Ramos (cell line): Measurements from ENCODE around the gene PHF13.

Experiments used
- in situ Hi-C: fragments of 300-500 bp; cut with MboI; formaldehyde crosslinking; loops from one replicate; pipeline ENCODE4 v1.14.3; 2022; ENCODE audit warnings: low sequenced_read_pairs; ENCODE audit not compliant: unreplicated experiment

The PHF13 gene

GRCh38 chr1:6625584-6626149 lies 12.1 kb downstream of the PHF13 start:
- in situ Hi-C loops, result loop anchor here (25.0 kb wide), 1 partner anchor 138 kb away; the partner anchor contains the start of gene PLEKHG5

GRCh38 chr1:6627031-6627430 lies 13.5 kb downstream of the PHF13 start:
- in situ Hi-C loops, result loop anchor here (25.0 kb wide), 1 partner anchor 140 kb away; the partner anchor contains the start of gene PLEKHG5

- in situ Hi-C loops, result loop anchor here (25.0 kb wide), 1 partner anchor 141 kb away; the partner anchor contains the start of gene PLEKHG5
These were observed 14.5 kb downstream of the PHF13 start for GRCh38 chr1:6627841-6628545.

- in situ Hi-C loops, result loop anchor here (25.0 kb wide), 1 partner anchor 142 kb away; the partner anchor contains the start of gene PLEKHG5
These were observed 15.5 kb downstream of the PHF13 start for GRCh38 chr1:6628971-6629479.

GRCh38 chr1:6630027-6630426 lies 16.5 kb downstream of the PHF13 start:
- in situ Hi-C loops, result loop anchor here (25.0 kb wide), 1 partner anchor 143 kb away; the partner anchor contains the start of gene PLEKHG5

- in situ Hi-C loops, result loop anchor here (25.0 kb wide), 1 partner anchor 144 kb away; the partner anchor contains the start of gene PLEKHG5
These were observed 17.5 kb downstream of the PHF13 start for GRCh38 chr1:6631058-6631457.

GRCh38 chr1:6632588-6633514 lies 19.3 kb downstream of the PHF13 start:
- in situ Hi-C loops, result loop anchor here (25.0 kb wide), 1 partner anchor 146 kb away; the partner anchor contains the start of gene PLEKHG5

- in situ Hi-C loops, result loop anchor here (25.0 kb wide), 1 partner anchor 147 kb away; the partner anchor contains the start of gene PLEKHG5
These were observed 21.0 kb downstream of the PHF13 start for GRCh38 chr1:6634371-6635052.

GRCh38 chr1:6635161-6635909 lies 21.8 kb downstream of the PHF13 start:
- in situ Hi-C loops, result loop anchor here (25.0 kb wide), 1 partner anchor 148 kb away; the partner anchor contains the start of gene PLEKHG5

GRCh38 chr1:6635910-6636760 lies 22.6 kb downstream of the PHF13 start:
- in situ Hi-C loops, result loop anchor here (25.0 kb wide), 1 partner anchor 149 kb away; the partner anchor contains the start of gene PLEKHG5

- in situ Hi-C loops, result loop anchor here (25.0 kb wide), 1 partner anchor 149 kb away; the partner anchor contains the start of gene PLEKHG5
These were observed 23.2 kb downstream of the PHF13 start for GRCh38 chr1:6636778-6637177.

GRCh38 chr1:6637770-6638169 lies 24.2 kb downstream of the PHF13 start:
- in situ Hi-C loops, result loop anchor here (25.0 kb wide), 1 partner anchor 150 kb away; the partner anchor contains the start of gene PLEKHG5

GRCh38 chr1:6638226-6638625 lies 24.7 kb downstream of the PHF13 start:
- in situ Hi-C loops, result loop anchor here (25.0 kb wide), 1 partner anchor 151 kb away; the partner anchor contains the start of gene PLEKHG5

GRCh38 chr1:6640867-6641266 lies 27.3 kb downstream of the PHF13 start:
- in situ Hi-C loops, result loop anchor here (25.0 kb wide), 1 partner anchor 154 kb away; the partner anchor contains the start of gene PLEKHG5

- in situ Hi-C loops, result loop anchor here (25.0 kb wide), 1 partner anchor 158 kb away; the partner anchor contains the start of gene PLEKHG5
These were observed 31.5 kb downstream of the PHF13 start for GRCh38 chr1:6645018-6645417.

GRCh38 chr1:6646499-6647148 lies 33.1 kb downstream of the PHF13 start:
- in situ Hi-C loops, result loop anchor here (25.0 kb wide), 1 partner anchor 159 kb away; the partner anchor contains the start of gene PLEKHG5

- in situ Hi-C loops, result loop anchor here (25.0 kb wide), 1 partner anchor 161 kb away; the partner anchor contains the start of gene PLEKHG5
These were observed 35.0 kb downstream of the PHF13 start for GRCh38 chr1:6648556-6648955.
